Liver (tissue), 3 donors: ENCODE results near the gene GCC2.
"Not testable (repeated sequence)": the region's sequence is repeated elsewhere in the genome, so short reads cannot be mapped to it uniquely, and the experiment has no call there.

Experiments
- RAD21 ChIP-seq, 2 donors: IDR thresholded peaks; 2 replicates each; pipeline ENCODE4 v1.6.1; 2016; ENCODE audit warnings: antibody characterized with exemption in 2 of 2, mild to moderate bottlenecking in 2 of 2
- SP1 ChIP-seq: IDR thresholded peaks from 2 replicates; pipeline ENCODE4 v1.6.1; 2018; ENCODE audit warnings: antibody characterized with exemption, mild to moderate bottlenecking
- TAF1 ChIP-seq: conservative IDR thresholded peaks from 2 replicates; pipeline ENCODE4 v1.6.1; 2016; ENCODE audit warnings: antibody characterized with exemption, mild to moderate bottlenecking
- TF ChIP-seq, protein P1 (sequence below): fragments of 150-350 bp; IDR thresholded peaks from 2 replicates; pipeline ENCODE4 v1.5.1; 2017; ENCODE audit warnings: improper control_type of control experiment, low read depth, low read length; ENCODE audit not compliant: missing input control
- donor health status: healthy.
- donor health status: healthy.

- TF ChIP-seq, protein P1, sequence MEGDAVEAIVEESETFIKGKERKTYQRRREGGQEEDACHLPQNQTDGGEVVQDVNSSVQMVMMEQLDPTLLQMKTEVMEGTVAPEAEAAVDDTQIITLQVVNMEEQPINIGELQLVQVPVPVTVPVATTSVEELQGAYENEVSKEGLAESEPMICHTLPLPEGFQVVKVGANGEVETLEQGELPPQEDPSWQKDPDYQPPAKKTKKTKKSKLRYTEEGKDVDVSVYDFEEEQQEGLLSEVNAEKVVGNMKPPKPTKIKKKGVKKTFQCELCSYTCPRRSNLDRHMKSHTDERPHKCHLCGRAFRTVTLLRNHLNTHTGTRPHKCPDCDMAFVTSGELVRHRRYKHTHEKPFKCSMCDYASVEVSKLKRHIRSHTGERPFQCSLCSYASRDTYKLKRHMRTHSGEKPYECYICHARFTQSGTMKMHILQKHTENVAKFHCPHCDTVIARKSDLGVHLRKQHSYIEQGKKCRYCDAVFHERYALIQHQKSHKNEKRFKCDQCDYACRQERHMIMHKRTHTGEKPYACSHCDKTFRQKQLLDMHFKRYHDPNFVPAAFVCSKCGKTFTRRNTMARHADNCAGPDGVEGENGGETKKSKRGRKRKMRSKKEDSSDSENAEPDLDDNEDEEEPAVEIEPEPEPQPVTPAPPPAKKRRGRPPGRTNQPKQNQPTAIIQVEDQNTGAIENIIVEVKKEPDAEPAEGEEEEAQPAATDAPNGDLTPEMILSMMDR, result not testable (repeated sequence)
- not testable (repeated sequence) for TF ChIP-seq RAD21 (IDR thresholded peaks at IDR 0.05); SP1; TAF1
Measured at GRCh38 chr2:108496167-108496566, 47.2 kb downstream of the GCC2 start.
